Keratinocyte (primary cell): ENCODE measurements around the gene PCDHA9. TPM values are rescaled to one million over a fixed set of nuclear protein-coding genes. Genes with fewer than 3 reads are reported as not detected.

Experiments used
- DNase-seq: peaks from one replicate; pipeline ENCODE4 v3.0.0-alpha.2; 2011; ENCODE audit warnings: low read depth, missing footprints, low spot score
- FAIRE-seq: peaks from 2 replicates; lab custom pipeline; 2011; peaks lifted over from hg19 to GRCh38; lab: Jason Lieb, UNC
- H2AFZ ChIP-seq: 2 replicates; pipeline ENCODE4 v1.6.0; 2012; ENCODE audit warnings: low read length, control low read depth, inconsistent platforms; ENCODE audit not compliant: control insufficient read depth
- H3K27ac ChIP-seq: 2 replicates; pipeline ENCODE4 v1.5.1; 2011; ENCODE audit warnings: low read length; ENCODE audit not compliant: control insufficient read depth, insufficient read depth
- H3K27me3 ChIP-seq: 3 replicates; pipeline ENCODE4 v1.6.0; 2011; ENCODE audit warnings: low read length; ENCODE audit not compliant: control insufficient read depth, insufficient read depth; ENCODE audit errors: extremely low read depth
- H3K36me3 ChIP-seq, 2 experiments: 2 replicates in 1 of 2; 3 replicates in 1 of 2; pipeline ENCODE4 v1.5.1; 2011; ENCODE audit warnings: low read length in 2 of 2, mild to moderate bottlenecking in 1 of 2; ENCODE audit not compliant: control insufficient read depth in 2 of 2, insufficient read depth in 2 of 2; ENCODE audit errors: extremely low read depth in 1 of 2
- H3K4me1 ChIP-seq: 3 replicates; pipeline ENCODE4 v1.5.1; 2011; ENCODE audit warnings: low read length; ENCODE audit not compliant: control insufficient read depth, insufficient read depth; ENCODE audit errors: extremely low read depth
- H3K4me2 ChIP-seq: 3 replicates; pipeline ENCODE4 v1.6.0; 2011; ENCODE audit warnings: low read depth, low read length; ENCODE audit not compliant: control insufficient read depth, insufficient read depth; ENCODE audit errors: extremely low read depth
- H3K4me3 ChIP-seq, 3 experiments: fragments of 200-600 bp in 1 of 3; sonication (generic) in 1 of 3; 2 replicates in 2 of 3; 3 replicates in 1 of 3; pipeline ENCODE4 v1.5.1; 2011 to 2016; ENCODE audit warnings: low read length in 3 of 3, mild to moderate bottlenecking in 3 of 3, control low read depth in 2 of 3, inconsistent platforms in 1 of 3, low read depth in 1 of 3, mixed read lengths in 1 of 3, mixed run types in 1 of 3, moderate library complexity in 1 of 3; ENCODE audit not compliant: control insufficient read depth in 2 of 3, insufficient read depth in 2 of 3; ENCODE audit errors: extremely low read depth in 1 of 3
- H3K79me2 ChIP-seq: 2 replicates; pipeline ENCODE4 v1.6.0; 2012; ENCODE audit warnings: low read length; ENCODE audit not compliant: control insufficient read depth, insufficient read depth
- H3K9ac ChIP-seq: 3 replicates; pipeline ENCODE4 v1.6.0; 2011; ENCODE audit warnings: low read length; ENCODE audit not compliant: control insufficient read depth, insufficient read depth; ENCODE audit errors: extremely low read depth
- H3K9me1 ChIP-seq: 3 replicates; pipeline ENCODE4 v1.6.0; 2011; ENCODE audit warnings: low read length; ENCODE audit not compliant: control insufficient read depth, insufficient read depth; ENCODE audit errors: extremely low read depth
- H3K9me3 ChIP-seq: 2 replicates; pipeline ENCODE4 v1.5.1; 2012; ENCODE audit warnings: low read depth, low read length; ENCODE audit not compliant: control insufficient read depth
- H4K20me1 ChIP-seq: 3 replicates; pipeline ENCODE4 v1.6.0; 2011; ENCODE audit warnings: low read length; ENCODE audit not compliant: control insufficient read depth, insufficient read depth; ENCODE audit errors: extremely low read depth
- EZH2 ChIP-seq: IDR thresholded peaks from one replicate; pipeline ENCODE4 v1.6.1; 2012; ENCODE audit warnings: inconsistent platforms, mild to moderate bottlenecking, low read length, moderate library complexity
- dilution Hi-C: fragments of 300-500 bp; cut with MboI; formaldehyde crosslinking; loops from one replicate; pipeline ENCODE4 v1.7.0; 2020; ENCODE audit warnings: low sequenced_read_pairs; ENCODE audit not compliant: extremely low pct_ligation_motif_present
- polyA plus RNA-seq, 5 experiments: library from polyadenylated mRNA; depleted of rRNA in 3 of 5; stranded (reverse) in 3 of 5; stranded (forward) in 1 of 5; unstranded in 1 of 5; fragments of >200 nt; gene quantifications; 1 replicate in 1 of 5; 2 replicates in 3 of 5; 3 replicates in 1 of 5; pipeline versions ENCODE4 v1.2.1 to v1.2.3, GENCODE V29; 2011 to 2012; ENCODE audit warnings: missing spikeins in 2 of 5, low read depth in 1 of 5, low replicate concordance in 1 of 5
- TF ChIP-seq, protein P1 (sequence below), 3 experiments: IDR thresholded peaks in 1 of 3; conservative IDR thresholded peaks in 1 of 3; optimal IDR thresholded peaks in 1 of 3; 2 replicates in 2 of 3; 3 replicates in 1 of 3; pipeline versions ENCODE3 to v1.5.1; 2011; ENCODE audit warnings: low read length in 3 of 3, mild to moderate bottlenecking in 3 of 3, moderate library complexity in 2 of 3, control low read depth in 1 of 3, inconsistent platforms in 1 of 3; ENCODE audit not compliant: insufficient read depth in 2 of 3; ENCODE audit errors: extremely low read depth in 1 of 3

The PCDHA9 gene
- polyA plus RNA-seq, 1 donor (not counting 4 experiments of a cell fraction or from before 2014, with no cell fraction given) = 0.01 TPM

DNA sequence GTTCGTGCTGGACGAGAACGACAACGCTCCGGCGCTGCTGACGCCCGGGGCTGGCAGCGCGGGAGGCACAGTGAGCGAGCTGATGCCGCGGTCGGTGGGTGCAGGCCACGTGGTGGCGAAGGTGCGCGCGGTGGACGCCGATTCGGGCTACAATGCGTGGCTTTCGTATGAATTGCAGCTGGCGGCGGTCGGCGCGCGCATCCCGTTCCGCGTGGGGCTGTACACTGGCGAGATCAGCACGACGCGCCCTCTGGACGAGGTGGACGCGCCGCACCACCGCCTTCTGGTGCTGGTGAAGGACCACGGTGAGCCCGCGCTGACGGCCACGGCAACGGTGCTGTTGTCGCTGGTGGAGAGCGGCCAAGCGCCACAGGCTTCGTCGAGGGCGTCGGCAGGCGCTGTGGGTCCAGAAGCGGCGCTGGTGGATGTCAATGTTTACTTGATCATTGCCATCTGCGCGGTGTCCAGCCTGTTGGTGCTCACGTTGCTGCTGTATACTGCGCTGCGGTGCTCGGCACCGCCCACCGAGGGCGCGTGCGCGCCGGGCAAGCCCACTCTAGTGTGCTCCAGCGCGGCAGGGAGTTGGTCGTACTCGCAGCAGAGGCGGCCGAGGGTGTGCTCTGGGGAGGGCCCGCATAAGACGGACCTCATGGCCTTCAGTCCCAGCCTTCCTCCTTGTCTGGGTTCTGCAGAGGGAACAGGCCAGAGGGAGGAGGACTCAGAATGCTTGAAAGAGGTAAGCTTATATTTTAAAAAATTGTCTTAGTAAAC, 35.9 kb downstream of the PCDHA9 start:
- no peak overlapping the region for H2AFZ ChIP-seq
- H3K4me1 ChIP-seq = no peaks in the 10 kb centered on the region
- H4K20me1 ChIP-seq = no peaks in the 10 kb centered on the region
- DNase-seq (no peak), FAIRE-seq (no peak)
- H3K4me2 ChIP-seq = no peak overlapping the region
- no peaks in the 10 kb centered on the region for H3K9me1 ChIP-seq
- dilution Hi-C loops = no loop called here
- H3K27ac ChIP-seq = no peak overlapping the region
- peaks cover 13% of the 10 kb centered on the region for H3K9me3 ChIP-seq
- TF ChIP-seq, protein P1, sequence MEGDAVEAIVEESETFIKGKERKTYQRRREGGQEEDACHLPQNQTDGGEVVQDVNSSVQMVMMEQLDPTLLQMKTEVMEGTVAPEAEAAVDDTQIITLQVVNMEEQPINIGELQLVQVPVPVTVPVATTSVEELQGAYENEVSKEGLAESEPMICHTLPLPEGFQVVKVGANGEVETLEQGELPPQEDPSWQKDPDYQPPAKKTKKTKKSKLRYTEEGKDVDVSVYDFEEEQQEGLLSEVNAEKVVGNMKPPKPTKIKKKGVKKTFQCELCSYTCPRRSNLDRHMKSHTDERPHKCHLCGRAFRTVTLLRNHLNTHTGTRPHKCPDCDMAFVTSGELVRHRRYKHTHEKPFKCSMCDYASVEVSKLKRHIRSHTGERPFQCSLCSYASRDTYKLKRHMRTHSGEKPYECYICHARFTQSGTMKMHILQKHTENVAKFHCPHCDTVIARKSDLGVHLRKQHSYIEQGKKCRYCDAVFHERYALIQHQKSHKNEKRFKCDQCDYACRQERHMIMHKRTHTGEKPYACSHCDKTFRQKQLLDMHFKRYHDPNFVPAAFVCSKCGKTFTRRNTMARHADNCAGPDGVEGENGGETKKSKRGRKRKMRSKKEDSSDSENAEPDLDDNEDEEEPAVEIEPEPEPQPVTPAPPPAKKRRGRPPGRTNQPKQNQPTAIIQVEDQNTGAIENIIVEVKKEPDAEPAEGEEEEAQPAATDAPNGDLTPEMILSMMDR (optimal IDR thresholded peaks at IDR 0.05 in 1 of 3, IDR thresholded peaks at IDR 0.05 in 1 of 3, conservative IDR thresholded peaks at IDR 0.05 in 1 of 3; ENCODE audit: extremely low read depth in 1 of 3, insufficient read depth in 2 of 3, low read length in 3 of 3) = no peak
- TF ChIP-seq EZH2 = no peak
- no peaks in the 10 kb centered on the region for H3K79me2 ChIP-seq
- no peaks in the 10 kb centered on the region for H3K27me3 ChIP-seq
- no peak overlapping the region for H3K9ac ChIP-seq
- no peak overlapping the region for H3K4me3 ChIP-seq
- H3K36me3 ChIP-seq = no peaks in the 10 kb centered on the region

Other genes with a start within 250 kb of the PCDHA9 start
- 0.06 to 0.19 TPM (median 0.18 TPM) in 3 replicates for gene CD14, start 215.2 kb upstream of the PCDHA9 start, polyA plus RNA-seq
- 7.6 to 9.2 TPM (median 7.9 TPM) in 3 replicates for gene TMCO6, start 208.9 kb upstream of the PCDHA9 start, polyA plus RNA-seq
- gene NDUFA2, start 200.8 kb upstream of the PCDHA9 start, polyA plus RNA-seq = 65.6 to 143 TPM (median 101 TPM) in 3 replicates
- 76.4 to 119 TPM (median 118 TPM) in 3 replicates for gene IK, start 200.6 kb upstream of the PCDHA9 start, polyA plus RNA-seq
- 21.6 to 29.3 TPM (median 22.1 TPM) in 3 replicates for gene WDR55, start 183.5 kb upstream of the PCDHA9 start, polyA plus RNA-seq
- gene DND1, start 174.8 kb upstream of the PCDHA9 start, polyA plus RNA-seq = 0.22 to 0.48 TPM (median 0.23 TPM) in 3 replicates
- 72.0 to 115 TPM (median 87.8 TPM) in 3 replicates for gene HARS1, start 157.0 kb upstream of the PCDHA9 start, polyA plus RNA-seq
- 36.8 to 44.5 TPM (median 40.3 TPM) in 3 replicates for gene HARS2, start 156.9 kb upstream of the PCDHA9 start, polyA plus RNA-seq
- 47.1 to 75.0 TPM (median 49.2 TPM) in 3 replicates for gene ZMAT2, start 147.9 kb upstream of the PCDHA9 start, polyA plus RNA-seq
- gene PCDHA1, start 62.2 kb upstream of the PCDHA9 start, polyA plus RNA-seq = 0.03 to 0.07 TPM (median 0.06 TPM) in 3 replicates
- 0.01 TPM in 1 of 3 replicates, not detected in the others for gene PCDHA2, start 53.5 kb upstream of the PCDHA9 start, polyA plus RNA-seq
- gene PCDHA3, start 47.3 kb upstream of the PCDHA9 start, polyA plus RNA-seq = 0.01 to 0.02 TPM in 2 of 3 replicates, not detected in the other
- gene PCDHA4, start 41.3 kb upstream of the PCDHA9 start, polyA plus RNA-seq = 0.01 to 0.15 TPM (median 0.07 TPM) in 3 replicates
- gene PCDHA5, start 26.8 kb upstream of the PCDHA9 start, polyA plus RNA-seq = 0.01 TPM in 1 of 3 replicates, not detected in the others
- gene PCDHA6, start 20.4 kb upstream of the PCDHA9 start, polyA plus RNA-seq = 0.03 to 0.14 TPM (median 0.04 TPM) in 3 replicates
- 0.02 to 0.05 TPM (median 0.04 TPM) in 3 replicates for gene PCDHA7, start 14.1 kb upstream of the PCDHA9 start, polyA plus RNA-seq
- gene PCDHA8, start 7.2 kb upstream of the PCDHA9 start, polyA plus RNA-seq = not detected in 3 replicates
- 0.03 to 0.06 TPM (median 0.05 TPM) in 3 replicates for gene PCDHA10, start 7.5 kb downstream of the PCDHA9 start, polyA plus RNA-seq
- 0.12 to 0.28 TPM in 2 of 3 replicates, not detected in the other for gene PCDHA11, start 20.6 kb downstream of the PCDHA9 start, polyA plus RNA-seq
- 0.04 to 0.40 TPM (median 0.07 TPM) in 3 replicates for gene PCDHA12, start 26.9 kb downstream of the PCDHA9 start, polyA plus RNA-seq
- gene PCDHA13, start 33.7 kb downstream of the PCDHA9 start, polyA plus RNA-seq = 0.04 to 0.12 TPM in 2 of 3 replicates, not detected in the other
- gene PCDHAC1, start 77.9 kb downstream of the PCDHA9 start, polyA plus RNA-seq = 0.14 to 0.64 TPM (median 0.45 TPM) in 3 replicates
- gene PCDHAC2, start 118.1 kb downstream of the PCDHA9 start, polyA plus RNA-seq = 1.2 to 2.1 TPM (median 1.9 TPM) in 3 replicates
- not detected in 3 replicates for gene PCDHB1, start 203.0 kb downstream of the PCDHA9 start, polyA plus RNA-seq
- 0.26 to 1.1 TPM (median 0.46 TPM) in 3 replicates for gene PCDHB2, start 246.2 kb downstream of the PCDHA9 start, polyA plus RNA-seq